IgD-negative memory B cell (primary cell): Measurements from ENCODE around the gene OSBPL3. TPM values are rescaled to one million over a fixed set of nuclear protein-coding genes. Genes with fewer than 3 reads are reported as not detected.
"Not testable (repeated sequence)": the region's sequence is repeated elsewhere in the genome, so short reads cannot be mapped to it uniquely, and the experiment has no call there.

Experiments used
- H3K27ac Mint-ChIP-seq, 3 donors: one replicate each; pipeline ENCODE4 v1.8.0; 2020 to 2022; ENCODE audit warnings: mild to moderate bottlenecking in 3 of 3, mixed read lengths in 3 of 3, moderate library complexity in 1 of 3
- H3K27me3 Mint-ChIP-seq: one replicate; pipeline ENCODE4 v1.8.0; 2021; ENCODE audit warnings: mixed read lengths
- H3K36me3 Mint-ChIP-seq: one replicate; pipeline ENCODE4 v1.8.0; 2020; ENCODE audit warnings: mild to moderate bottlenecking, mixed read lengths
- H3K4me1 Mint-ChIP-seq, 3 donors: one replicate each; pipeline ENCODE4 v1.8.0; 2020 to 2022; ENCODE audit warnings: mixed read lengths in 3 of 3, mild to moderate bottlenecking in 1 of 3
- H3K4me3 Mint-ChIP-seq, 4 donors: one replicate each; pipeline ENCODE4 v1.8.0; 2020 to 2022; ENCODE audit warnings: mild to moderate bottlenecking in 4 of 4, mixed read lengths in 4 of 4, moderate library complexity in 3 of 4
- H3K9me3 Mint-ChIP-seq, 3 donors: one replicate each; pipeline ENCODE4 v1.8.0; 2020 to 2021; ENCODE audit warnings: mixed read lengths in 3 of 3, mild to moderate bottlenecking in 1 of 3
- polyA plus RNA-seq: library from polyadenylated mRNA; unstranded; fragments of 300-500 nt; fragmentation: Illumina TruSeq; gene quantifications from one replicate; pipeline ENCODE4 v1.2.3, GENCODE V29; 2021

OSBPL3 gene
- polyA plus RNA-seq, 1 donor from 2014 or later = 13.0 TPM

GRCh38 chr7:24911213-24911603 lies 68.8 kb downstream of the OSBPL3 start:
- H3K4me3 Mint-ChIP-seq = peak overlapping the region in 3 of 4 donors; percentile 41 to 82 (median 52)
- H3K27me3 Mint-ChIP-seq = no peaks in the 10 kb centered on the region

GRCh38 chr7:24910551-24911212 lies 69.3 kb downstream of the OSBPL3 start:
- H3K36me3 Mint-ChIP-seq = peaks cover 2% of the 10 kb centered on the region
- no peaks in the 10 kb centered on the region for H3K27me3 Mint-ChIP-seq

More at GRCh38 chr7:24911213-24911603, 68.8 kb downstream of the OSBPL3 start:
- H3K36me3 Mint-ChIP-seq = peaks cover 2% of the 10 kb centered on the region
- H3K27ac Mint-ChIP-seq = peak overlapping the region in 1 of 3 donors; percentile 34
- H3K9me3 Mint-ChIP-seq = no peaks in the 10 kb centered on the region
- H3K4me1 Mint-ChIP-seq = peaks cover 41 to 48% (median 43%) of the 10 kb centered on the region in 3 donors

GRCh38 chr7:24908727-24909126 lies 71.3 kb downstream of the OSBPL3 start:
- no peaks in the 10 kb centered on the region for H3K9me3 Mint-ChIP-seq
- H3K36me3 Mint-ChIP-seq = peaks cover 2% of the 10 kb centered on the region
- H3K4me1 Mint-ChIP-seq = peaks cover 34 to 42% (median 34%) of the 10 kb centered on the region in 3 donors
- no peak overlapping the region for H3K4me3 Mint-ChIP-seq
- no peak overlapping the region for H3K27ac Mint-ChIP-seq
- H3K27me3 Mint-ChIP-seq = no peaks in the 10 kb centered on the region

More at GRCh38 chr7:24910551-24911212, 69.3 kb downstream of the OSBPL3 start:
- H3K4me3 Mint-ChIP-seq = peak overlapping the region; percentile 17 to 82 (median 46)
- peaks cover 41 to 48% (median 42%) of the 10 kb centered on the region in 3 donors for H3K4me1 Mint-ChIP-seq
- H3K27ac Mint-ChIP-seq = no peak overlapping the region
- H3K9me3 Mint-ChIP-seq = no peaks in the 10 kb centered on the region

GRCh38 chr7:24908166-24908565 lies 71.8 kb downstream of the OSBPL3 start:
- Mint-ChIP-seq H3K36me3 (peaks cover 2% of the 10 kb centered on the region), H3K4me3 (no peak overlapping the region), H3K4me1 (peaks cover 28 to 38% (median 32%) of the 10 kb centered on the region in 3 donors), H3K27me3 (no peaks in the 10 kb centered on the region), H3K27ac (no peak overlapping the region), H3K9me3 (no peaks in the 10 kb centered on the region)

GRCh38 chr7:24907311-24907886 lies 72.6 kb downstream of the OSBPL3 start:
- no peaks in the 10 kb centered on the region for H3K27me3 Mint-ChIP-seq
- H3K36me3 Mint-ChIP-seq = no peaks in the 10 kb centered on the region
- no peak overlapping the region for H3K27ac Mint-ChIP-seq
- peaks cover 24 to 33% (median 29%) of the 10 kb centered on the region in 3 donors for H3K4me1 Mint-ChIP-seq
- H3K9me3 Mint-ChIP-seq = no peaks in the 10 kb centered on the region
- no peak overlapping the region for H3K4me3 Mint-ChIP-seq

- Mint-ChIP-seq H3K36me3 (no peaks in the 10 kb centered on the region), H3K4me1 (peaks cover 18 to 28% (median 27%) of the 10 kb centered on the region in 3 donors), H3K27me3 (no peaks in the 10 kb centered on the region), H3K9me3 (no peaks in the 10 kb centered on the region), H3K4me3 (no peak overlapping the region), H3K27ac (no peak overlapping the region)
These were observed 73.8 kb downstream of the OSBPL3 start for GRCh38 chr7:24905996-24906770.

GRCh38 chr7:24903992-24904391 lies 76.0 kb downstream of the OSBPL3 start:
- not testable (repeated sequence) for H3K4me3 Mint-ChIP-seq, H3K27me3 Mint-ChIP-seq, H3K36me3 Mint-ChIP-seq, H3K27ac Mint-ChIP-seq, H3K9me3 Mint-ChIP-seq
- H3K4me1 Mint-ChIP-seq = peaks cover 19 to 29% (median 28%) of the 10 kb centered on the region in 3 donors

GRCh38 chr7:24903559-24903958 lies 76.4 kb downstream of the OSBPL3 start:
- H3K4me3 Mint-ChIP-seq = no peak overlapping the region
- no peak overlapping the region for H3K27ac Mint-ChIP-seq
- no peaks in the 10 kb centered on the region for H3K27me3 Mint-ChIP-seq
- no peaks in the 10 kb centered on the region for H3K36me3 Mint-ChIP-seq
- H3K4me1 Mint-ChIP-seq = peaks cover 24 to 33% (median 33%) of the 10 kb centered on the region in 3 donors
- no peaks in the 10 kb centered on the region for H3K9me3 Mint-ChIP-seq

GRCh38 chr7:24902931-24903330 lies 77.0 kb downstream of the OSBPL3 start:
- H3K4me1 Mint-ChIP-seq = peaks cover 28 to 36% (median 36%) of the 10 kb centered on the region in 3 donors
- no peaks in the 10 kb centered on the region for H3K27me3 Mint-ChIP-seq
- H3K27ac Mint-ChIP-seq = no peak overlapping the region
- H3K4me3 Mint-ChIP-seq = no peak overlapping the region
- H3K36me3 Mint-ChIP-seq = no peaks in the 10 kb centered on the region
- no peaks in the 10 kb centered on the region for H3K9me3 Mint-ChIP-seq

- peaks cover 28 to 38% (median 36%) of the 10 kb centered on the region in 3 donors for H3K4me1 Mint-ChIP-seq
- no peaks in the 10 kb centered on the region for H3K36me3 Mint-ChIP-seq
- H3K27me3 Mint-ChIP-seq = no peaks in the 10 kb centered on the region
These were observed 77.7 kb downstream of the OSBPL3 start for GRCh38 chr7:24902276-24902675.

GRCh38 chr7:24899905-24900304 lies 80.1 kb downstream of the OSBPL3 start:
- peaks cover 43 to 51% (median 47%) of the 10 kb centered on the region in 3 donors for H3K4me1 Mint-ChIP-seq
- no peaks in the 10 kb centered on the region for H3K27me3 Mint-ChIP-seq
- no peaks in the 10 kb centered on the region for H3K36me3 Mint-ChIP-seq
- H3K4me3 Mint-ChIP-seq = peak overlapping the region in 3 of 4 donors; percentile 9 to 49 (median 25)
- peak overlapping the region in 2 of 3 donors; percentile 21 to 80 for H3K27ac Mint-ChIP-seq
- H3K9me3 Mint-ChIP-seq = no peaks in the 10 kb centered on the region

More at GRCh38 chr7:24902276-24902675, 77.7 kb downstream of the OSBPL3 start:
- Mint-ChIP-seq H3K9me3 (no peaks in the 10 kb centered on the region), H3K27ac (no peak overlapping the region), H3K4me3 (peak overlapping the region in 1 of 4 donors; percentile 2)

- Mint-ChIP-seq H3K4me1 (peaks cover 49 to 58% (median 51%) of the 10 kb centered on the region in 3 donors), H3K9me3 (no peaks in the 10 kb centered on the region), H3K4me3 (peak overlapping the region in 2 of 4 donors; percentile 1 to 9), H3K27me3 (no peaks in the 10 kb centered on the region), H3K36me3 (no peaks in the 10 kb centered on the region), H3K27ac (peak overlapping the region in 1 of 3 donors; percentile 13)
These were observed 80.8 kb downstream of the OSBPL3 start for GRCh38 chr7:24899161-24899560.

GRCh38 chr7:24898691-24899090 lies 81.3 kb downstream of the OSBPL3 start:
- H3K36me3 Mint-ChIP-seq = no peaks in the 10 kb centered on the region
- peaks cover 49 to 62% (median 54%) of the 10 kb centered on the region in 3 donors for H3K4me1 Mint-ChIP-seq
- no peaks in the 10 kb centered on the region for H3K27me3 Mint-ChIP-seq
- peak overlapping the region in 2 of 4 donors; percentile 1 to 9 for H3K4me3 Mint-ChIP-seq
- no peak overlapping the region for H3K27ac Mint-ChIP-seq
- no peaks in the 10 kb centered on the region for H3K9me3 Mint-ChIP-seq

GRCh38 chr7:24896031-24896501 lies 83.9 kb downstream of the OSBPL3 start:
- H3K4me1 Mint-ChIP-seq = peaks cover 48 to 55% (median 51%) of the 10 kb centered on the region in 3 donors

More at GRCh38 chr7:24896031-24896501, 83.9 kb downstream of the OSBPL3 start:
- peak overlapping the region; percentile 17 to 82 (median 59) for H3K27ac Mint-ChIP-seq
- H3K4me3 Mint-ChIP-seq = peak overlapping the region in 2 of 4 donors; percentile 9 to 19
- peaks cover 6% of the 10 kb centered on the region for H3K36me3 Mint-ChIP-seq
- no peaks in the 10 kb centered on the region for H3K9me3 Mint-ChIP-seq
- H3K27me3 Mint-ChIP-seq = no peaks in the 10 kb centered on the region
